Measurements from ENCODE around the gene DBF4.
"Not testable (repeated sequence)": the region's sequence is repeated elsewhere in the genome, so short reads cannot be mapped to it uniquely, and the experiment has no call there.

The DBF4 gene

DNA sequence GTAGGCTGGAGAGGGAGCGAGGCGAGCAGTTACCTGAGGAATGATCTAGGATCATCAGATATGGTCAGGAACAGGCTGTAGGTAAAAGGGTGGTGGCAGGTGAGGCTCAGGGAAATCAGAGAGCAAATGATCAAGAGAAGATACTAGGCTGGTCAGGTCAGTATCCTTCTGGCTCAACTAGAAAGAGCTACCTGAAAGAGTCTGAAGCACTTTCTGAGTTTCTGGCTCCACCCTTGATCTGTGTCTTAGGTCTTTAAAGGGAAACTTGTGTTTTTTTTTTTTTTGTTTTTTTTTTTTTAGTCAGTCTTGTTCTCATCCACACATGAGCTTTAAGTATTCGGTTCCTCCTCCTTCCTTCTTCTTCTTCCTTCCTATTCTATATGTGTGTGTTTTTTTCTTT lies 68.3 kb downstream of the DBF4 start:
- TF ChIP-seq CTCF (conservative IDR thresholded peaks at IDR 0.05), result no peak
- no peak for TF ChIP-seq ZFX (IDR thresholded peaks at IDR 0.05)
- H3K27ac ChIP-seq, result no peak overlapping the region

GRCh38 chr7:87945926-87946325 lies 69.6 kb downstream of the DBF4 start:
- not testable (repeated sequence) for H3K27ac ChIP-seq

GRCh38 chr7:87948371-87948770 lies 72.1 kb downstream of the DBF4 start:
- TF ChIP-seq ZFX (IDR thresholded peaks at IDR 0.05) (no peak), CTCF (conservative IDR thresholded peaks at IDR 0.05) (no peak)
- no peak overlapping the region for H3K27ac ChIP-seq

Measured in C4-2B (cell line).